22Rv1 (cell line): ENCODE results near the gene ERVH48-1.
"Not testable (repeated sequence)": the region's sequence is repeated elsewhere in the genome, so short reads cannot be mapped to it uniquely, and the experiment has no call there.

Experiments
- ZFX ChIP-seq: fragments of 450-650 bp; IDR thresholded peaks from 2 replicates; pipeline ENCODE4 v1.6.1; 2017; ENCODE audit warnings: antibody characterized with exemption, borderline replicate concordance
- TF ChIP-seq, protein P1 (sequence below): fragments of 450-650 bp; IDR thresholded peaks from 2 replicates; pipeline ENCODE4 v1.5.1; 2017; ENCODE audit warnings: mild to moderate bottlenecking

DNA sequence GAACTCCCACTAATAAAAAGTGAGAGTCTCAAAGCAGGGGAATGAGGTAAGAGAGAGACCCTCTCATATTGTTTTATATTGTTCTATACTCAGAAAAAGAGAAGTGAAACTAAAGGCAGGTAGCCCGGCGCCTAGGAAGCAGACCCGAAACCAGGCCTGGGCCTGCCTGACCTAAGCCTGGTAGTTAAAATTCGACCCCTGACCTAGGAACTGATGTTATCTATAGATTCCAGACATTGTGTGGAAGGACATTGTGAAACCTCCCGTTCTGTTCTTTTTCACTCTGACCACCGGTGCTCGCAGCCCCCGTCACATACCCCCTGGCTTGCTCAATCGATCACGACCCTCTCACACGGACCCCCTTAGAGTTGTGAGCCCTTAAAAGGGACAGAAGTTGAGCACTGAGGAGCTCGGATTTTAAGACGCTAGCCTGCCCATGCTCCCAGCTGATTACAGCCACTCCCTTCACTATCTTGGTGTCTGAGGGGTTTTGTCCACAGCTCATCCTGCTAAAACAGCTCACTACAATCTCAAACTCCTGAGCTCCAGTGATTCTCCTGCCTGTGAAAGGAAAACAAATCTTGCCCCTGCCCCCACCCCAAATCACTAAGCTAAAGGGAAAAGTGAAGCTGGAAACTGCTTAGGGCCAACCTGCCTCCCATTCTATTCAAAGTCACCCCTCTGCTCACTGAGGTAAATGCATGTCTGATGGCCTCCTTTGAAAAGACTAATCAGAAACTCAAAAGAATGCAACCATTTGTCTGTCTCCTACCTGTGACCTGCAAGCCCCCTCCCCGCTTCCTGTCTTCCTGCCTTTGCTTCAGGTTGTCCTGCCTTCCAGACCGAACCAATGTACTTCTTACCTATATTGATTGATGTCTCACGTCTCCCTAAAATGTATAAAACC is 11.9 kb upstream of the ERVH48-1 start:
- TF ChIP-seq, protein P1, sequence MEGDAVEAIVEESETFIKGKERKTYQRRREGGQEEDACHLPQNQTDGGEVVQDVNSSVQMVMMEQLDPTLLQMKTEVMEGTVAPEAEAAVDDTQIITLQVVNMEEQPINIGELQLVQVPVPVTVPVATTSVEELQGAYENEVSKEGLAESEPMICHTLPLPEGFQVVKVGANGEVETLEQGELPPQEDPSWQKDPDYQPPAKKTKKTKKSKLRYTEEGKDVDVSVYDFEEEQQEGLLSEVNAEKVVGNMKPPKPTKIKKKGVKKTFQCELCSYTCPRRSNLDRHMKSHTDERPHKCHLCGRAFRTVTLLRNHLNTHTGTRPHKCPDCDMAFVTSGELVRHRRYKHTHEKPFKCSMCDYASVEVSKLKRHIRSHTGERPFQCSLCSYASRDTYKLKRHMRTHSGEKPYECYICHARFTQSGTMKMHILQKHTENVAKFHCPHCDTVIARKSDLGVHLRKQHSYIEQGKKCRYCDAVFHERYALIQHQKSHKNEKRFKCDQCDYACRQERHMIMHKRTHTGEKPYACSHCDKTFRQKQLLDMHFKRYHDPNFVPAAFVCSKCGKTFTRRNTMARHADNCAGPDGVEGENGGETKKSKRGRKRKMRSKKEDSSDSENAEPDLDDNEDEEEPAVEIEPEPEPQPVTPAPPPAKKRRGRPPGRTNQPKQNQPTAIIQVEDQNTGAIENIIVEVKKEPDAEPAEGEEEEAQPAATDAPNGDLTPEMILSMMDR, result not testable (repeated sequence)
- not testable (repeated sequence) for TF ChIP-seq ZFX
